H9 (cell line): ENCODE measurements around the gene CAPN9. TPM values are rescaled to one million over a fixed set of nuclear protein-coding genes. Genes with fewer than 3 reads are reported as not detected.
A peak's percentile ranks its signal among the peaks of the same experiment; 100 is the strongest.

ENCODE experiments used
- DNase-seq: peaks from one replicate; pipeline ENCODE4 v3.0.0-alpha.2; 2017
- H2AFZ ChIP-seq: one replicate; pipeline ENCODE4 v1.6.1; 2013; ENCODE audit warnings: mild to moderate bottlenecking, low read length, control low read depth, moderate library complexity
- H2AK5ac ChIP-seq: 2 replicates; pipeline ENCODE4 v1.6.1; 2013; ENCODE audit warnings: low read length, control low read depth, mixed read lengths; ENCODE audit not compliant: insufficient read length
- H2BK120ac ChIP-seq: one replicate; pipeline ENCODE4 v1.6.1; 2013; ENCODE audit warnings: low read depth, mild to moderate bottlenecking, low read length, control low read depth, inconsistent platforms; ENCODE audit not compliant: poor library complexity, severe bottlenecking
- H2BK12ac ChIP-seq: 2 replicates; pipeline ENCODE4 v1.6.1; 2013; ENCODE audit warnings: low read length, control low read depth, mixed read lengths, low read depth; ENCODE audit not compliant: insufficient read length
- H2BK15ac ChIP-seq: 2 replicates; pipeline ENCODE4 v1.6.1; 2013; ENCODE audit warnings: low read depth, low read length, control low read depth
- H2BK20ac ChIP-seq: one replicate; pipeline ENCODE4 v1.6.1; 2013; ENCODE audit warnings: low read depth, mild to moderate bottlenecking, low read length, control low read depth, inconsistent platforms; ENCODE audit not compliant: poor library complexity, severe bottlenecking
- H2BK5ac ChIP-seq: 2 replicates; pipeline ENCODE4 v1.6.1; 2013; ENCODE audit warnings: low read length, control low read depth, mixed read lengths; ENCODE audit not compliant: insufficient read length
- H3K14ac ChIP-seq: 2 replicates; pipeline ENCODE4 v1.6.1; 2013; ENCODE audit warnings: low read length, control low read depth; ENCODE audit not compliant: insufficient read depth
- H3K18ac ChIP-seq: 2 replicates; pipeline ENCODE4 v1.6.1; 2013; ENCODE audit warnings: low read depth, mild to moderate bottlenecking, mixed read lengths, low read length, control low read depth; ENCODE audit not compliant: insufficient read length
- H3K23ac ChIP-seq: 2 replicates; pipeline ENCODE4 v1.6.1; 2013; ENCODE audit warnings: low read length, control low read depth, mixed read lengths, low read depth; ENCODE audit not compliant: insufficient read length
- H3K23me2 ChIP-seq: 2 replicates; pipeline ENCODE4 v1.6.1; 2013; ENCODE audit warnings: low read depth, mild to moderate bottlenecking, mixed read lengths, low read length, control low read depth; ENCODE audit not compliant: insufficient read length, poor library complexity, severe bottlenecking
- H3K27ac ChIP-seq: 2 replicates; pipeline ENCODE4 v1.5.1; 2013; ENCODE audit warnings: low read length, control low read depth, mixed read lengths, low read depth; ENCODE audit not compliant: insufficient read length
- H3K27me3 ChIP-seq: 2 replicates; pipeline ENCODE4 v1.6.1; 2013; ENCODE audit warnings: low read length, control low read depth, inconsistent platforms; ENCODE audit not compliant: insufficient read depth
- H3K4ac ChIP-seq: 2 replicates; pipeline ENCODE4 v1.6.1; 2013; ENCODE audit warnings: low read depth, mild to moderate bottlenecking, control low read depth, inconsistent platforms, low read length, moderate library complexity
- H3K4me1 ChIP-seq: 2 replicates; pipeline ENCODE4 v1.6.1; 2013; ENCODE audit warnings: low read length, control low read depth, inconsistent platforms; ENCODE audit not compliant: insufficient read depth
- H3K4me2 ChIP-seq: 2 replicates; pipeline ENCODE4 v1.6.1; 2013; ENCODE audit warnings: low read length, control low read depth, mixed read lengths; ENCODE audit not compliant: insufficient read length, insufficient read depth
- H3K56ac ChIP-seq: 2 replicates; pipeline ENCODE4 v1.6.1; 2013; ENCODE audit warnings: low read depth, mild to moderate bottlenecking, mixed read lengths, low read length, control low read depth; ENCODE audit not compliant: insufficient read length
- H3K79me1 ChIP-seq: 2 replicates; pipeline ENCODE4 v1.6.1; 2013; ENCODE audit warnings: low read depth, mild to moderate bottlenecking, moderate library complexity, low read length, control low read depth, inconsistent platforms; ENCODE audit not compliant: insufficient read depth, poor library complexity, severe bottlenecking
- H3K79me2 ChIP-seq: 2 replicates; pipeline ENCODE4 v1.6.1; 2013; ENCODE audit warnings: low read length, control low read depth, inconsistent platforms; ENCODE audit not compliant: insufficient read depth
- H3K9ac ChIP-seq: 2 replicates; pipeline ENCODE4 v1.6.1; 2013; ENCODE audit warnings: low read length, control low read depth, mixed read lengths; ENCODE audit not compliant: insufficient read length; ENCODE audit errors: extremely low read depth
- H3K9me3 ChIP-seq: one replicate; pipeline ENCODE4 v1.6.1; 2013; ENCODE audit warnings: low read depth, low read length, inconsistent platforms; ENCODE audit not compliant: control insufficient read depth
- H3T11ph ChIP-seq: one replicate; pipeline ENCODE4 v1.6.1; 2013; ENCODE audit warnings: mild to moderate bottlenecking, low read length, control low read depth, inconsistent platforms
- H4K20me1 ChIP-seq: one replicate; pipeline ENCODE4 v1.6.1; 2013; ENCODE audit not compliant: control insufficient read depth, insufficient read length, insufficient read depth
- H4K5ac ChIP-seq: 2 replicates; pipeline ENCODE4 v1.6.1; 2013; ENCODE audit warnings: low read depth, mild to moderate bottlenecking, mixed read lengths, low read length, control low read depth; ENCODE audit not compliant: insufficient read length
- H4K8ac ChIP-seq: replicated peaks from 2 replicates; pipeline ENCODE4 v1.6.1; 2013; ENCODE audit warnings: low read length, control low read depth, mixed read lengths, low read depth; ENCODE audit not compliant: insufficient read length
- H4K91ac ChIP-seq: 2 replicates; pipeline ENCODE4 v1.6.1; 2013; ENCODE audit warnings: low read depth, mild to moderate bottlenecking, moderate library complexity, mixed read lengths, low read length, control low read depth; ENCODE audit not compliant: insufficient read length
- H3K27ac Mint-ChIP-seq, 3 experiments: 2 replicates in 2 of 3; 3 replicates in 1 of 3; pipeline ENCODE4 v1.8.0; 2020 to 2021; ENCODE audit warnings: mixed read lengths in 3 of 3, mild to moderate bottlenecking in 1 of 3, moderate library complexity in 1 of 3
- H3K27me3 Mint-ChIP-seq: 2 replicates; pipeline ENCODE4 v1.8.0; 2021; ENCODE audit warnings: low read depth, mild to moderate bottlenecking, moderate library complexity, mixed read lengths
- H3K36me3 Mint-ChIP-seq, 3 experiments: 2 replicates in 2 of 3; 3 replicates in 1 of 3; pipeline ENCODE4 v1.8.0; 2020 to 2021; ENCODE audit warnings: low read depth in 3 of 3, mixed read lengths in 3 of 3; ENCODE audit not compliant: insufficient read depth in 1 of 3
- H3K4me1 Mint-ChIP-seq, 2 experiments: 2 replicates each; pipeline ENCODE4 v1.8.0; 2020; ENCODE audit warnings: mixed read lengths in 2 of 2
- H3K4me3 Mint-ChIP-seq, 2 experiments: 2 replicates in 1 of 2; 3 replicates in 1 of 2; pipeline ENCODE4 v1.8.0; 2020 to 2021; ENCODE audit warnings: mild to moderate bottlenecking in 2 of 2, mixed read lengths in 2 of 2, moderate library complexity in 1 of 2
- H3K9me3 Mint-ChIP-seq, 2 experiments: 2 replicates in 1 of 2; 3 replicates in 1 of 2; pipeline ENCODE4 v1.8.0; 2020; ENCODE audit warnings: mild to moderate bottlenecking in 2 of 2, mixed read lengths in 2 of 2, moderate library complexity in 1 of 2
- CTCF ChIP-seq: fragments of 200-600 bp; sonication (generic); conservative IDR thresholded peaks from 3 replicates; pipeline ENCODE4 v1.8.0; 2021; ENCODE audit warnings: antibody characterized with exemption, mild to moderate bottlenecking
- WGBS: extraction: QIAGEN DNeasy Blood & Tissue Kit; methylation state at CpG from one replicate; pipeline ENCODE4 v1.1.7; 2013; ENCODE audit warnings: missing lambda C conversion rate, low lambda C conversion rate, mixed read lengths; ENCODE audit not compliant: insufficient read length; ENCODE audit errors: extremely low coverage; 5-methylcytosine and 5-hydroxymethylcytosine counted together
- total RNA-seq: library from RNA; stranded (reverse); gene quantifications from 2 replicates; pipeline ENCODE4 v1.2.1, GENCODE V29; 2021

Gene CAPN9
- total RNA-seq, 1 experiment from 2014 or later: 0.22 TPM

GRCh38 chr1:230712470-230712942, 34.7 kb upstream of the CAPN9 start:
- TF ChIP-seq CTCF: no peak
- Mint-ChIP-seq H3K36me3 (no peaks in the 10 kb centered on the region), H3K27ac (peak overlapping the region in 1 of 3 experiments; percentile 27; a peak in 1 of 7 replicates), H3K4me3 (no peak overlapping the region), H3K9me3 (peaks cover 0 to 3% of the 10 kb centered on the region in 2 experiments; a peak in 1 of 5 replicates), H3K27me3 (peaks cover 16% of the 10 kb centered on the region), H3K4me1 (peaks cover 13 to 20% of the 10 kb centered on the region in 2 experiments)
- no peak for DNase-seq
- H3K79me1 ChIP-seq: no peaks in the 10 kb centered on the region
- no peaks in the 10 kb centered on the region for H3K27me3 ChIP-seq
- WGBS: no CpG with 5 or more reads among the region's 17 CpGs
- no peaks in the 10 kb centered on the region for H4K20me1 ChIP-seq
- H3K23me2 ChIP-seq: no peaks in the 10 kb centered on the region
- H3K4me1 ChIP-seq: no peaks in the 10 kb centered on the region
- no peaks in the 10 kb centered on the region for H3K79me2 ChIP-seq
- no peak overlapping the region for H4K8ac ChIP-seq
- H3K56ac ChIP-seq: no peak overlapping the region
- H2BK12ac ChIP-seq: no peak overlapping the region
- no peak overlapping the region for H2BK15ac ChIP-seq
- H3K9ac ChIP-seq: no peak overlapping the region
- no peak overlapping the region for H3K4me2 ChIP-seq
- H4K91ac ChIP-seq: no peak overlapping the region
- H3T11ph ChIP-seq: no peak overlapping the region
- H2AK5ac ChIP-seq: no peak overlapping the region
- no peak overlapping the region for H2BK5ac ChIP-seq
- no peak overlapping the region for H3K14ac ChIP-seq
- H3K23ac ChIP-seq: no peak overlapping the region
- H3K9me3 ChIP-seq: no peaks in the 10 kb centered on the region
- no peak overlapping the region for H4K5ac ChIP-seq
- H2BK120ac ChIP-seq: no peak overlapping the region
- no peak overlapping the region for H2BK20ac ChIP-seq
- H2AFZ ChIP-seq: no peak overlapping the region
- H3K18ac ChIP-seq: no peak overlapping the region
- H3K4ac ChIP-seq: no peak overlapping the region
- no peak overlapping the region for H3K27ac ChIP-seq
